Spleen (tissue), 7 donors: ENCODE results near the gene R3HCC1L.

ENCODE experiments used
- POLR2A ChIP-seq, 3 donors: fragments of 450-650 bp; IDR thresholded peaks; one replicate each; pipeline ENCODE4 v1.5.1; 2017; ENCODE audit warnings: antibody characterized with exemption in 3 of 3, mild to moderate bottlenecking in 1 of 3
- POLR2AphosphoS5 ChIP-seq, 3 donors: sonication (generic); formaldehyde crosslinking; IDR thresholded peaks; one replicate each; pipeline ENCODE4 v1.5.1; 2017; ENCODE audit warnings: antibody characterized with exemption in 3 of 3
- TF ChIP-seq, protein P1 (sequence below), 11 experiments: fragments of 200-600 bp in 7 of 11; fragments of 450-650 bp in 4 of 11; sonication (generic) in 4 of 11; IDR thresholded peaks in 8 of 11; conservative IDR thresholded peaks in 3 of 11; 1 replicate in 7 of 11; 2 replicates in 4 of 11; pipeline versions ENCODE4 v1.4.0 to v1.8.0; 2016 to 2021; ENCODE audit warnings: antibody characterized with exemption in 11 of 11, inconsistent platforms in 4 of 11, mild to moderate bottlenecking in 1 of 11
- donor health status: DM: no; HTN: no; CAD: no; lungs with moderate emphysema.
- donor health status: DM: no; HTN: no; CAD: no.
- donor health status: DM: no; HTN: no; CAD: no.

DNA sequence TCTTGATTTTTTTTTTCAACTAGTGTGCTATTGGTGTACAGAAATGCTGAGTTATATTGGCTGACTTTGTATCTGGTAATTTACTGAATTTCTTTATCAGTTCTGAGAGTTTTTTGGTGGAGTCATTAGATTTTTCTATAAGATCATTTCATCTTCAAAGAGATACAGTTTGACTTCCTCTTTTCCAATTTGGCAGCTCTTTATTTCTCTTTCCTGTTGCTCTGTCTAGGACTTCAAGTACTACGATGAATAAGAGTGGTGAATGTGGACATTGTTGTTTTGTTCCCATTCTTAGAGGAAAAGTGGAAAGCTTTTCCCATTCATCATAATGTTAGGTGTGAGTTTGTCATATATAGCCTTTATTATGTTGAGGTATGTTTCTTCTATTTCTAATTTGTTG lies 83.3 kb downstream of the R3HCC1L start:
- TF ChIP-seq, protein P1, sequence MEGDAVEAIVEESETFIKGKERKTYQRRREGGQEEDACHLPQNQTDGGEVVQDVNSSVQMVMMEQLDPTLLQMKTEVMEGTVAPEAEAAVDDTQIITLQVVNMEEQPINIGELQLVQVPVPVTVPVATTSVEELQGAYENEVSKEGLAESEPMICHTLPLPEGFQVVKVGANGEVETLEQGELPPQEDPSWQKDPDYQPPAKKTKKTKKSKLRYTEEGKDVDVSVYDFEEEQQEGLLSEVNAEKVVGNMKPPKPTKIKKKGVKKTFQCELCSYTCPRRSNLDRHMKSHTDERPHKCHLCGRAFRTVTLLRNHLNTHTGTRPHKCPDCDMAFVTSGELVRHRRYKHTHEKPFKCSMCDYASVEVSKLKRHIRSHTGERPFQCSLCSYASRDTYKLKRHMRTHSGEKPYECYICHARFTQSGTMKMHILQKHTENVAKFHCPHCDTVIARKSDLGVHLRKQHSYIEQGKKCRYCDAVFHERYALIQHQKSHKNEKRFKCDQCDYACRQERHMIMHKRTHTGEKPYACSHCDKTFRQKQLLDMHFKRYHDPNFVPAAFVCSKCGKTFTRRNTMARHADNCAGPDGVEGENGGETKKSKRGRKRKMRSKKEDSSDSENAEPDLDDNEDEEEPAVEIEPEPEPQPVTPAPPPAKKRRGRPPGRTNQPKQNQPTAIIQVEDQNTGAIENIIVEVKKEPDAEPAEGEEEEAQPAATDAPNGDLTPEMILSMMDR (IDR thresholded peaks at IDR 0.05 in 8 of 11, conservative IDR thresholded peaks at IDR 0.05 in 3 of 11): no peak
- TF ChIP-seq POLR2A (IDR thresholded peaks at IDR 0.05) (no peak), POLR2AphosphoS5 (IDR thresholded peaks at IDR 0.05) (no peak)
